ENCODE measurements around the gene MAGI1. TPM values are rescaled to one million over a fixed set of nuclear protein-coding genes. Genes with fewer than 3 reads are reported as not detected.

MAGI1 gene
- total and polyA plus RNA-seq, 10 donors: 3.5 to 104 (median 62.3) TPM

DNA sequence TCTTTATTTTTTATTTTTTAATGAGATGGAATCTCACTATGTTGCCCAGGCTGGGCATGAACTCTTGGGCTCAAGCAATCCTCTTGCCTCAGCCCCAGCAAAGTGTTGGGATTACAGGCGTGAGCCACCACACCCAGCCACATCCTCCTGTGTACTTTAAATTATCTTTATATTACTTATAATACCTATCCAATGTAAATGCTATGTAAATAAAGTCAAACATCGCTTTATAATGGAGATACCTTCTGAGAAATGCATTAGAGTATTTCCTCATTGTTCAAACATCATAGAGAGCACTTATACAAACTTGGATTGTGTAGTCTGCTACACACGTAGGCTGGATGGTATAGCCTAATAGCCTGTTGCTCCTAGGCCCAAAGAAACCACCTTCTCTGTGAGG is 41.4 kb upstream of the MAGI1 start:
- DNase-seq: no peak
- H3K27me3 ChIP-seq (replicated peaks in 1 of 7): no peaks in the 10 kb centered on the region
- H3K36me3 ChIP-seq: no peaks in the 10 kb centered on the region
- no peak overlapping the region for H3K27ac ChIP-seq
- WGBS, 5 donors: 81 to 92% (median 91%) methylated on average over 3 of the region's 3 CpGs
- TF ChIP-seq, protein P1, sequence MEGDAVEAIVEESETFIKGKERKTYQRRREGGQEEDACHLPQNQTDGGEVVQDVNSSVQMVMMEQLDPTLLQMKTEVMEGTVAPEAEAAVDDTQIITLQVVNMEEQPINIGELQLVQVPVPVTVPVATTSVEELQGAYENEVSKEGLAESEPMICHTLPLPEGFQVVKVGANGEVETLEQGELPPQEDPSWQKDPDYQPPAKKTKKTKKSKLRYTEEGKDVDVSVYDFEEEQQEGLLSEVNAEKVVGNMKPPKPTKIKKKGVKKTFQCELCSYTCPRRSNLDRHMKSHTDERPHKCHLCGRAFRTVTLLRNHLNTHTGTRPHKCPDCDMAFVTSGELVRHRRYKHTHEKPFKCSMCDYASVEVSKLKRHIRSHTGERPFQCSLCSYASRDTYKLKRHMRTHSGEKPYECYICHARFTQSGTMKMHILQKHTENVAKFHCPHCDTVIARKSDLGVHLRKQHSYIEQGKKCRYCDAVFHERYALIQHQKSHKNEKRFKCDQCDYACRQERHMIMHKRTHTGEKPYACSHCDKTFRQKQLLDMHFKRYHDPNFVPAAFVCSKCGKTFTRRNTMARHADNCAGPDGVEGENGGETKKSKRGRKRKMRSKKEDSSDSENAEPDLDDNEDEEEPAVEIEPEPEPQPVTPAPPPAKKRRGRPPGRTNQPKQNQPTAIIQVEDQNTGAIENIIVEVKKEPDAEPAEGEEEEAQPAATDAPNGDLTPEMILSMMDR (IDR thresholded peaks at IDR 0.05 in 8 of 11, conservative IDR thresholded peaks at IDR 0.05 in 3 of 11): no peak
- H3K9me3 ChIP-seq: peaks cover 0 to 10% (median 0%) of the 10 kb centered on the region in 8 donors
- H3K4me1 ChIP-seq: no peaks in the 10 kb centered on the region
- intact Hi-C loops (cut with DNase I; ENCODE audit: low total_unique reads): no loop called here
- H3K4me3 ChIP-seq: no peak overlapping the region

DNA sequence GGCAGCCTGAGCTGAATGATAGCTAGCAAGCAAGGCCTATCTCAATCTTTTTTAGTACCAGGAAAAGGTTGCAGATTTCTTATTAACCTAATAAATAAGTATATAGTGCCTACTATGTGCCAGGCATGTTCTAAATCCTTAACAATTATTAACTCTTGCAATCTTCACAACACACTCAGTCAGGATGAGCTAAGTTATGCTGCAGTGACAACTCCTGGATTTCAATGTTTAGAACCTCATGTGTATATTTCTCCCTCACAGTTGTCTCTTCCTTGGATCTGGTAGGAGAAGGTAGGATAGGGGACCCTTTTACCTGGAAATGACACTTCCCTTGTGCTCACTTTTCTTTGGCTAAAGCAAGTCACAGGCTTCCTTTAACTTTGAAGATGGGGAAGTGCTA is 39.3 kb upstream of the MAGI1 start:
- intact Hi-C loops (cut with DNase I; ENCODE audit: low total_unique reads): no loop called here
- no peaks in the 10 kb centered on the region for H3K27me3 ChIP-seq (replicated peaks in 1 of 7)
- peaks cover 0 to 10% (median 0%) of the 10 kb centered on the region in 8 donors for H3K9me3 ChIP-seq
- no peak for DNase-seq
- no peak overlapping the region for H3K4me3 ChIP-seq
- H3K4me1 ChIP-seq: no peaks in the 10 kb centered on the region
- no peaks in the 10 kb centered on the region for H3K36me3 ChIP-seq
- no peak overlapping the region for H3K27ac ChIP-seq
- TF ChIP-seq POLR2A (IDR thresholded peaks at IDR 0.05) (no peak), POLR2AphosphoS5 (IDR thresholded peaks at IDR 0.05) (no peak)
- TF ChIP-seq, protein P1 (IDR thresholded peaks at IDR 0.05 in 8 of 11, conservative IDR thresholded peaks at IDR 0.05 in 3 of 11): no peak

DNA sequence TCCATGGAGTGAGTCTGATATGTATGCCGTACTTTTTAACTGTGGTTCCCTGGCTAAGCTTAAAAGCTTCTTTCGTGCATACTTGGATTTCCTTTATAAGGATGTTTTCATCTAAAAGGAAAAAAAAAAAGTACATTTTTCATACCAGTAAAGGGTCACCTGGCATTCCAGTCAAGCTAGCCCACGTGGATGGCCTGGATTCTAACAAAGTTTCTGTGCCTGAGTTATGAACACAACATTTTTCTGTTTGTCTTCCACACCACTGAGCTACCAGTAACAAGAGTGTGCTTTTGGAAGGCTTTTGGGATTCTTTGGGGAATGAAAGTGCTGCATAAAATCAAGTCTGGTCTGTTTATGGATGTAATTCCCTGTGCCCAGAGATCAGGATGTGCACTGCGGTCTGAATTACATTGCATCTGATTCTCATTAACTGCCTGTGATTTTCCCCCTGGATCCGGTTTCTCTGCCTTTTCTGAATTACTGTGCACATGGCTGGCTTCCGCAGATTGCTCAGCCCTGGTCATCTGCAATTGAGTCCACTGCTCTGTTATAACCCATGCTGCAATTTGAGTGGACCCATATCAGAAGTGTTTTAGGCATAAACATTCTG is 38.2 kb upstream of the MAGI1 start:
- H3K36me3 ChIP-seq: no peaks in the 10 kb centered on the region
- H3K9me3 ChIP-seq: peaks cover 0 to 10% (median 0%) of the 10 kb centered on the region in 8 donors
- intact Hi-C loops (cut with DNase I; ENCODE audit: low total_unique reads): no loop called here
- H3K4me3 ChIP-seq: no peak overlapping the region
- TF ChIP-seq, protein P1 (IDR thresholded peaks at IDR 0.05 in 8 of 11, conservative IDR thresholded peaks at IDR 0.05 in 3 of 11): no peak
- TF ChIP-seq POLR2A (IDR thresholded peaks at IDR 0.05) (no peak), POLR2AphosphoS5 (IDR thresholded peaks at IDR 0.05) (no peak)
- no peak overlapping the region for H3K27ac ChIP-seq
- H3K27me3 ChIP-seq (replicated peaks in 1 of 7): no peaks in the 10 kb centered on the region
- DNase-seq: no peak
- WGBS, 5 donors: 80 to 90% (median 84%) methylated on average over 6 of the region's 6 CpGs
- H3K4me1 ChIP-seq: no peaks in the 10 kb centered on the region

DNA sequence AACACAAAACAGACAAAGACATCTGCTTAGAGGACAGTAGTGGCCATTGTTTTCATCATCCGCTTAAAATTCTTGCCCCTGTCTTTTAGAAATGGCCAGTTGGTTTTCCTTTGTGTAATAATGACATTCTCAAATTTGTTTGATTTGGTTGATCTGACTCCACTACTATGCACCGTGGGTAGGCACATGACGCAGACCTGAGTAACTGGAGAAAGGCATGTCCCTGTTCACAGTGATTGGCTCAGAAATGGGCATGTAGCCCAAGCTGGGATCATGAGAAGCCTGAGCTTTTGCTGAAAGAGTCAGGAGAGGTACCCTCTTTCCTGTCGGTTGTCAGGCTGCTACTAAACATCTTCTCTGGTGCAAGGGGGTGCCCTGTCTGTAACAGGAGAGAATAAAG is 36.6 kb upstream of the MAGI1 start:
- H3K4me3 ChIP-seq: no peak overlapping the region
- no peaks in the 10 kb centered on the region for H3K4me1 ChIP-seq
- H3K36me3 ChIP-seq: no peaks in the 10 kb centered on the region
- no peak for DNase-seq
- H3K27ac ChIP-seq: no peak overlapping the region
- no peak for TF ChIP-seq POLR2AphosphoS5 (IDR thresholded peaks at IDR 0.05)
- TF ChIP-seq, protein P1 (IDR thresholded peaks at IDR 0.05 in 8 of 11, conservative IDR thresholded peaks at IDR 0.05 in 3 of 11): no peak
- TF ChIP-seq POLR2A (IDR thresholded peaks at IDR 0.05): no peak
- intact Hi-C loops (cut with DNase I; ENCODE audit: low total_unique reads): no loop called here
- H3K9me3 ChIP-seq: peaks cover 0 to 12% (median 2%) of the 10 kb centered on the region in 8 donors
- H3K27me3 ChIP-seq (replicated peaks in 1 of 7): no peaks in the 10 kb centered on the region
- 61 to 93% (median 84%) methylated on average over 4 of the region's 4 CpGs for WGBS, 5 donors
